ENCODE measurements around the gene PCDHGB3.

Gene PCDHGB3

DNA sequence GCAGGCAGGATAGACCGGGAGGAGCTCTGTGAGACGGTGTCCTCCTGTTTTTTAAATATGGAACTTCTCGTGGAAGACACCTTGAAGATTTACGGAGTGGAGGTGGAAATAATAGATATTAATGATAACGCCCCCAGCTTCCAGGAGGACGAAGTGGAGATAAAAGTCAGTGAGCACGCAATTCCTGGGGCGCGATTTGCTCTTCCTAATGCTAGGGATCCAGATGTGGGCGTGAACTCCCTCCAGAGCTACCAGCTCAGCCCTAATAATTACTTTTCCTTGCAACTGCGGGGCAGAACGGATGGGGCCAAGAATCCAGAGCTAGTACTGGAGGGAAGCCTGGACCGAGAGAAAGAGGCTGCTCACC, 51.4 kb downstream of the PCDHGB3 start:
- DNase-seq = no peak

Data from stimulated activated CD4-positive, alpha-beta T cell treated with anti-CD3 and anti-CD28 coated beads, Interleukin-12 subunit alpha, Interleukin-12 subunit beta, amount 100 ng/mL, for 4 hours (primary cell).